GM21528 (cell line): ENCODE measurements around the gene SLC66A3.
A peak's percentile ranks its signal among the peaks of the same experiment; 100 is the strongest.
"Not testable (repeated sequence)": the region's sequence is repeated elsewhere in the genome, so short reads cannot be mapped to it uniquely, and the experiment has no call there.

ENCODE experiments used
- ATAC-seq: cut with Tn5 transposase; IDR thresholded peaks from one replicate; pipeline ENCODE4 v1.9.1; 2021; ENCODE audit warnings: mild to moderate bottlenecking, moderate library complexity; ENCODE audit not compliant: unreplicated experiment, low FRiP score

The SLC66A3 gene

GRCh38 chr2:11160731-11161455 lies 5.6 kb downstream of the SLC66A3 start:
- peak; percentile 64 for ATAC-seq

GRCh38 chr2:11161747-11162146 lies 6.5 kb downstream of the SLC66A3 start:
- ATAC-seq, result no peak

GRCh38 chr2:11163439-11164317 lies 8.4 kb downstream of the SLC66A3 start:
- ATAC-seq, result no peak

GRCh38 chr2:11165046-11165445 lies 9.8 kb downstream of the SLC66A3 start:
- ATAC-seq, result not testable (repeated sequence)

- ATAC-seq, result no peak
Observed at GRCh38 chr2:11166476-11166875, 11.2 kb downstream of the SLC66A3 start.

GRCh38 chr2:11168488-11168887 lies 13.2 kb downstream of the SLC66A3 start:
- no peak for ATAC-seq

GRCh38 chr2:11169333-11169732 lies 14.1 kb downstream of the SLC66A3 start:
- ATAC-seq, result no peak

- ATAC-seq, result no peak
Observed at GRCh38 chr2:11174222-11174621, 19.0 kb downstream of the SLC66A3 start.

GRCh38 chr2:11175293-11175795 lies 20.1 kb downstream of the SLC66A3 start:
- ATAC-seq, result no peak

GRCh38 chr2:11177871-11178690 lies 22.8 kb downstream of the SLC66A3 start:
- ATAC-seq, result no peak

- no peak for ATAC-seq
Observed at GRCh38 chr2:11179196-11179595, 23.9 kb downstream of the SLC66A3 start.

GRCh38 chr2:11179899-11180298 lies 24.6 kb downstream of the SLC66A3 start:
- ATAC-seq, result no peak

GRCh38 chr2:11180653-11181052 lies 25.4 kb downstream of the SLC66A3 start:
- no peak for ATAC-seq

- ATAC-seq, result no peak
Observed at GRCh38 chr2:11182951-11183350, 27.7 kb downstream of the SLC66A3 start.

GRCh38 chr2:11186145-11186544 lies 30.9 kb downstream of the SLC66A3 start:
- no peak for ATAC-seq

GRCh38 chr2:11187083-11187619 lies 31.9 kb downstream of the SLC66A3 start:
- no peak for ATAC-seq

- no peak for ATAC-seq
Observed at GRCh38 chr2:11187731-11188130, 32.5 kb downstream of the SLC66A3 start.

- ATAC-seq, result no peak
Observed at GRCh38 chr2:11196246-11196645, 41.0 kb downstream of the SLC66A3 start.

- no peak for ATAC-seq
Observed at GRCh38 chr2:11200651-11201050, 45.4 kb downstream of the SLC66A3 start.

- no peak for ATAC-seq
Observed at GRCh38 chr2:11201969-11202368, 46.7 kb downstream of the SLC66A3 start.
